CD4-positive, alpha-beta T cell (primary cell): Measurements from ENCODE around the gene ROBO2. TPM values are rescaled to one million over a fixed set of nuclear protein-coding genes. Genes with fewer than 3 reads are reported as not detected.

Source experiments
- ATAC-seq: fragments of 200-7000 bp; cut with Tn5 transposase; one replicate; pipeline ENCODE4 v1.10.0; 2022; ENCODE audit warnings: mild to moderate bottlenecking; ENCODE audit not compliant: poor library complexity
- CTCF ChIA-PET: fragments of 350-600 bp; sonication (Branson Sonifier 250); formaldehyde crosslinking; loops from one replicate; lab custom pipeline; 2021; ENCODE audit warnings: antibody characterized with exemption, inconsistent platforms; lab: Charles Lee
- POLR2A ChIA-PET: fragments of 350-600 bp; sonication (Branson Sonifier 250); formaldehyde crosslinking; loops from one replicate; lab custom pipeline; 2021; ENCODE audit warnings: antibody characterized with exemption, inconsistent platforms; lab: Charles Lee
- DNase-seq, 14 experiments: peaks; one replicate each; pipeline ENCODE4 v3.0.0-alpha.2; 2013 to 2020; ENCODE audit warnings: mixed read lengths in 2 of 14
- H3K27ac ChIP-seq, 2 donors: one replicate each; pipeline versions ENCODE4 v1.5.1 to v1.7.0; 2013; ENCODE audit warnings: low read length in 2 of 2, low read depth in 1 of 2, mild to moderate bottlenecking in 1 of 2
- H3K27me3 ChIP-seq, 2 experiments: 1 replicate in 1 of 2; 2 replicates in 1 of 2; pipeline versions ENCODE4 v1.6.1 to v1.7.0; 2013; ENCODE audit warnings: low read length in 2 of 2, control low read depth in 1 of 2, mild to moderate bottlenecking in 1 of 2, moderate library complexity in 1 of 2; ENCODE audit not compliant: insufficient read depth in 2 of 2, control insufficient read depth in 1 of 2
- H3K36me3 ChIP-seq: one replicate; pipeline ENCODE4 v1.6.1; 2013; ENCODE audit warnings: low read length, control low read depth; ENCODE audit not compliant: insufficient read depth
- H3K4me1 ChIP-seq: one replicate; pipeline ENCODE4 v1.6.1; 2013; ENCODE audit warnings: low read length, control low read depth; ENCODE audit not compliant: insufficient read depth
- H3K4me3 ChIP-seq: one replicate; pipeline ENCODE4 v1.5.1; 2013; ENCODE audit warnings: mild to moderate bottlenecking, low read length, moderate library complexity
- H3K9me3 ChIP-seq, 2 experiments: 1 replicate in 1 of 2; 2 replicates in 1 of 2; pipeline versions ENCODE4 v1.6.1 to v1.7.0; 2013; ENCODE audit warnings: low read length in 2 of 2, mild to moderate bottlenecking in 2 of 2, control low read depth in 1 of 2, moderate library complexity in 1 of 2; ENCODE audit not compliant: control insufficient read depth in 1 of 2, insufficient read depth in 1 of 2
- H3K27ac Mint-ChIP-seq: one replicate; pipeline ENCODE4 v1.8.0; 2020; ENCODE audit warnings: mixed read lengths
- H3K27me3 Mint-ChIP-seq: one replicate; pipeline ENCODE4 v1.8.0; 2021; ENCODE audit warnings: mixed read lengths
- H3K36me3 Mint-ChIP-seq: one replicate; pipeline ENCODE4 v1.8.0; 2021; ENCODE audit warnings: low read depth, mixed read lengths
- H3K4me1 Mint-ChIP-seq: one replicate; pipeline ENCODE4 v1.8.0; 2021; ENCODE audit warnings: low read depth, mixed read lengths
- H3K4me3 Mint-ChIP-seq: one replicate; pipeline ENCODE4 v1.8.0; 2020; ENCODE audit warnings: mild to moderate bottlenecking, mixed read lengths
- H3K9me3 Mint-ChIP-seq: one replicate; pipeline ENCODE4 v1.8.0; 2020; ENCODE audit warnings: mixed read lengths
- CTCF ChIP-seq: fragments of 200-600 bp; IDR thresholded peaks from one replicate; pipeline ENCODE4 v1.8.0; 2022; ENCODE audit warnings: antibody characterized with exemption, mild to moderate bottlenecking
- intact Hi-C, 2 experiments: fragments of 100-400 bp; cut with DNase I in 1 of 2; cut with micrococcal nuclease in 1 of 2; formaldehyde crosslinking; loops; one replicate each; pipeline versions ENCODE4 v1.15.1 to v1.9.0; 2023 to 2025; cut with DNase I, micrococcal nuclease
- total RNA-seq, 174 experiments: library from RNA in 2 of 174; stranded (reverse) in 2 of 174; gene quantifications; one replicate each; pipeline ENCODE4 v1.2.3 and lab custom pipeline; 2021 to 2026

The ROBO2 gene
- total RNA-seq, 2 experiments from 2014 or later = not detected

DNA sequence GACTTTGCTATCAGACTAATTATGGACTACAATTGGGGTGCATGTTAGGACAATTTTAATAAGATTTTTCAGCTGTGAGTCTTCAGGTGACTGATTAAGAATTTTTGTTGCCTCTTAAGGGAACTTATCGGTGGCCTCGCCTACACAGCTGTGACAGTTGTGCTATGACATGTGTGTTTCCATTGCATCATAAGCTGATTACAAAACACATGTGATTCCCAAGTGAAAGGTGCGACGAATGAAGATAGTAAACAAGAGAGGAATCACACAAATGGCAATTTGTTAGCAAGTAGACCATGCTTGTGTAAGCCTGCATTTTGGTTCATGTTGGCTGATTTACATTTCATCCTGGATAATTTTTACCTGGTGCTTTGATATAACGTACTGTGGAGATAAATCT is 8.3 kb downstream of the ROBO2 start:
- H3K4me3 Mint-ChIP-seq = no peak overlapping the region
- H3K36me3 ChIP-seq = no peaks in the 10 kb centered on the region
- TF ChIP-seq CTCF = no peak
- ATAC-seq = no peak
- H3K27me3 Mint-ChIP-seq = peaks cover 1% of the 10 kb centered on the region
- DNase-seq = no peak
- H3K4me1 Mint-ChIP-seq = no peaks in the 10 kb centered on the region
- H3K4me1 ChIP-seq = no peaks in the 10 kb centered on the region
- intact Hi-C loops = no loop called here
- peaks cover 4 to 5% of the 10 kb centered on the region in 2 experiments for H3K9me3 ChIP-seq
- no peak overlapping the region for H3K27ac ChIP-seq
- no peak overlapping the region for H3K27ac Mint-ChIP-seq
- no peak overlapping the region for H3K4me3 ChIP-seq
- H3K36me3 Mint-ChIP-seq = no peaks in the 10 kb centered on the region
- CTCF ChIA-PET = no interaction called here
- no peaks in the 10 kb centered on the region for H3K27me3 ChIP-seq
- H3K9me3 Mint-ChIP-seq = peaks cover 11% of the 10 kb centered on the region
- POLR2A ChIA-PET = no interaction called here

DNA sequence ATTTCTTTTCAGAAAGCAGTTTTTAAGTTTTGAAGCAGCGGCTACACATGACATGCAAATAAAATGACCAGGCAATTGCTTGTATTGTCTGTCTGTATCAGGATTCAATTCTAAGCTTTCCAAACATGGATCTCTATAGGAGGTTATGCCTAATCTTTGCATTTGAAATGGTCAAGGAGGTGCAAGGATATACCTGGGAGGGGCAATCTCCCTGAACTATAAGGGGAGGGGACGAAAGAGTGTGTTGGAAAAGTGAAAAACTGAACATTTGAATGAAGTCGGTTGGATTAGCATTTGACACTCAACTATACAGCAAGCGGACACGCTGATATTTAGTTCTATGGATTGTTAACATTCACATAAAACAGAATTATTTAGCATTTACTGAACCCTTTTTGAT is 11.7 kb downstream of the ROBO2 start:
- Mint-ChIP-seq H3K4me3 (no peak overlapping the region), H3K9me3 (peaks cover 8% of the 10 kb centered on the region), H3K27me3 (no peaks in the 10 kb centered on the region), H3K36me3 (no peaks in the 10 kb centered on the region), H3K4me1 (no peaks in the 10 kb centered on the region), H3K27ac (no peak overlapping the region)
- DNase-seq = no peak
- POLR2A ChIA-PET = no interaction called here
- H3K4me1 ChIP-seq = no peaks in the 10 kb centered on the region
- no peaks in the 10 kb centered on the region for H3K36me3 ChIP-seq
- ATAC-seq = no peak
- no peak overlapping the region for H3K27ac ChIP-seq
- peaks cover under 1 to 4% of the 10 kb centered on the region in 2 experiments for H3K9me3 ChIP-seq
- CTCF ChIA-PET = no interaction called here
- H3K27me3 ChIP-seq = no peaks in the 10 kb centered on the region
- H3K4me3 ChIP-seq = no peak overlapping the region
- no peak for TF ChIP-seq CTCF
- intact Hi-C loops = no loop called here

GRCh38 chr3:77052051-77052501 is 12.2 kb downstream of the ROBO2 start:
- ATAC-seq = no peak
- Histone ChIP-seq H3K4me3 (no peak overlapping the region), H3K36me3 (no peaks in the 10 kb centered on the region), H3K27ac (no peak overlapping the region), H3K4me1 (no peaks in the 10 kb centered on the region), H3K9me3 (peaks cover 0 to 4% of the 10 kb centered on the region in 2 experiments), H3K27me3 (no peaks in the 10 kb centered on the region)
- H3K4me3 Mint-ChIP-seq = no peak overlapping the region
- H3K27me3 Mint-ChIP-seq = no peaks in the 10 kb centered on the region
- no peaks in the 10 kb centered on the region for H3K4me1 Mint-ChIP-seq
- POLR2A ChIA-PET = no interaction called here
- DNase-seq = no peak
- TF ChIP-seq CTCF = no peak
- no peak overlapping the region for H3K27ac Mint-ChIP-seq
- H3K36me3 Mint-ChIP-seq = no peaks in the 10 kb centered on the region
- intact Hi-C loops = no loop called here
- peaks cover 8% of the 10 kb centered on the region for H3K9me3 Mint-ChIP-seq
- CTCF ChIA-PET = no interaction called here
